ENCODE data around the gene MAP7.

Gene MAP7

DNA sequence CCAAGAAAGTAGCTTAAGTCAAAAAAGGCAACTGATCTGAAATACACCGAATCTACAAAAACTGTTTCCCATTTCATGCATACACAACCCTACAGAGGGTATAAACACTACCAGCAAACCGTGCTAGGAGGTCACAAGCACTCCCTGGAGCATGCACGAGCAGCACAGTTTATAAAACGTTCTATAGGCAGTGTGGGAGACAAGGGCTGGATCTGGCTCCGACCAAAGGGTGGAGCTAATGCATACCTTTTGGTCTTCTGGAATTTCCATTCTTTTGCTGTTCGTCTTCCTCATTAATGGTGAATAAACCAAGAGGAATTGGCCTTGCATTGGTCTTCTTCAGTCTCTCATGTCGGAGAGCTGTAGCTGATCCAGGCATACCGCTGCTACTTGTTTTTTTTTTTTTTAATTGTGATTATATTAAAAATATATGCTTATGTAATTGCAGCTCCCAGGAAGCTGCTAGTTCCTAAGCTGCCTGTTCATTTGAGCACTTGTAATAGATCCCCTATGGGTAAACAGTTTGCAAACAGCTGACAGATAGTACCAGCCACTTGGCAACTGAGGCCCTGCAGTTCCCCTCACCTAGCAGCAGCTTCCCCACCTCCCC, 24.5 kb downstream of the MAP7 start:
- DNase-seq (ENCODE audit: low read depth), result peak; percentile 62
- H3K4me3 ChIP-seq (ENCODE audit: low read length), result no peak overlapping the region
- TF ChIP-seq, protein P1, sequence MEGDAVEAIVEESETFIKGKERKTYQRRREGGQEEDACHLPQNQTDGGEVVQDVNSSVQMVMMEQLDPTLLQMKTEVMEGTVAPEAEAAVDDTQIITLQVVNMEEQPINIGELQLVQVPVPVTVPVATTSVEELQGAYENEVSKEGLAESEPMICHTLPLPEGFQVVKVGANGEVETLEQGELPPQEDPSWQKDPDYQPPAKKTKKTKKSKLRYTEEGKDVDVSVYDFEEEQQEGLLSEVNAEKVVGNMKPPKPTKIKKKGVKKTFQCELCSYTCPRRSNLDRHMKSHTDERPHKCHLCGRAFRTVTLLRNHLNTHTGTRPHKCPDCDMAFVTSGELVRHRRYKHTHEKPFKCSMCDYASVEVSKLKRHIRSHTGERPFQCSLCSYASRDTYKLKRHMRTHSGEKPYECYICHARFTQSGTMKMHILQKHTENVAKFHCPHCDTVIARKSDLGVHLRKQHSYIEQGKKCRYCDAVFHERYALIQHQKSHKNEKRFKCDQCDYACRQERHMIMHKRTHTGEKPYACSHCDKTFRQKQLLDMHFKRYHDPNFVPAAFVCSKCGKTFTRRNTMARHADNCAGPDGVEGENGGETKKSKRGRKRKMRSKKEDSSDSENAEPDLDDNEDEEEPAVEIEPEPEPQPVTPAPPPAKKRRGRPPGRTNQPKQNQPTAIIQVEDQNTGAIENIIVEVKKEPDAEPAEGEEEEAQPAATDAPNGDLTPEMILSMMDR (IDR thresholded peaks at IDR 0.05; ENCODE audit: insufficient read depth, low read depth, low read length, missing control alignments), result peak; percentile 19

GRCh38 chr6:136524936-136525413, 25.2 kb downstream of the MAP7 start:
- no peak overlapping the region for H3K4me3 ChIP-seq (ENCODE audit: low read length)
- TF ChIP-seq, protein P1 (IDR thresholded peaks at IDR 0.05; ENCODE audit: insufficient read depth, low read depth, low read length, missing control alignments), result no peak
- no peak for DNase-seq (ENCODE audit: low read depth)

GRCh38 chr6:136524339-136524935, 25.8 kb downstream of the MAP7 start:
- no peak overlapping the region for H3K4me3 ChIP-seq (ENCODE audit: low read length)
- DNase-seq (ENCODE audit: low read depth), result no peak
- TF ChIP-seq, protein P1 (IDR thresholded peaks at IDR 0.05; ENCODE audit: insufficient read depth, low read depth, low read length, missing control alignments), result no peak

- no peak overlapping the region for H3K4me3 ChIP-seq (ENCODE audit: low read length)
- no peak for DNase-seq (ENCODE audit: low read depth)
- TF ChIP-seq, protein P1 (IDR thresholded peaks at IDR 0.05; ENCODE audit: insufficient read depth, low read depth, low read length, missing control alignments), result no peak
These were observed 27.0 kb downstream of the MAP7 start for GRCh38 chr6:136523196-136523595.

DNA sequence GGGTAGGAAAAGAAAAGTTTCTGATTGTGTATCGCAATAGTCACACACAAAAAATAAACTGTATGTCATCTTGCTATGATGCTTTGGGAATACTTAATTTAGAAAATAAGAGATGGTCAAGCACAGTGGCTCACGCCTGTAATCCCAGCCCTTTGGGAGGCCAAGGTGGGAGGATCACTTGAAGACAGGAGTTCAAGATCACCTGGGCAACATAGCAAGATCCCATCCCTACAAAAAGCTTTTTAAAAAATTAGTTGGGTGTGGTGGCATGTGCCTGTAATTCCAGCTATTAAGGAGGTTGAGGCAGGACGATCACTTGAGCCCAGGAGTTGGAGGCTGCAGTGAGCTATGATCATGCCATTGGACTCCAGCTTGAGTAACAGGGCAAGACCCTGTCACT, 27.6 kb downstream of the MAP7 start:
- TF ChIP-seq, protein P1 (IDR thresholded peaks at IDR 0.05; ENCODE audit: insufficient read depth, low read depth, low read length, missing control alignments), result no peak

DNA sequence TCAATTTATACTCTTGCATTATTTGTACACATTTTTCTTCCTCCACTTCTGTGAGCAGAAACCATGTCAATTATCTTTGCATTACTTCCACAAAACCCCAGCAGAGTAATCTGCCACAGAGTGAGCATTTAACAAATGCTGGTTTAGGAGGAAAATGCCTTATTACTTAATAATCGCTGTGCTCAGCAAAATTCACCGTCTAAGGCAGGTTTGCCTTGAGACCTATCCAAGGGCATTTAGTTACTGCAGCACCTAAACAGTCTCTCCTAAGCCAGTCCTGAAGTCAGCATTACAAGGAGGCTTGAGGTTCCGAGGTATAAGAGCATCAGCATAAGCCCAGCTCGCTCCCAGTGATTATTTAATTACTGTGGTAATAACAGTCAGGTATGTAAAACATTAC, 28.3 kb downstream of the MAP7 start:
- no peak overlapping the region for H3K4me3 ChIP-seq (ENCODE audit: low read length)
- no peak for DNase-seq (ENCODE audit: low read depth)
- TF ChIP-seq, protein P1 (IDR thresholded peaks at IDR 0.05; ENCODE audit: insufficient read depth, low read depth, low read length, missing control alignments), result no peak

More for the DNA sequence above, 27.6 kb downstream of the MAP7 start:
- no peak for DNase-seq (ENCODE audit: low read depth)
- no peak overlapping the region for H3K4me3 ChIP-seq (ENCODE audit: low read length)

DNA sequence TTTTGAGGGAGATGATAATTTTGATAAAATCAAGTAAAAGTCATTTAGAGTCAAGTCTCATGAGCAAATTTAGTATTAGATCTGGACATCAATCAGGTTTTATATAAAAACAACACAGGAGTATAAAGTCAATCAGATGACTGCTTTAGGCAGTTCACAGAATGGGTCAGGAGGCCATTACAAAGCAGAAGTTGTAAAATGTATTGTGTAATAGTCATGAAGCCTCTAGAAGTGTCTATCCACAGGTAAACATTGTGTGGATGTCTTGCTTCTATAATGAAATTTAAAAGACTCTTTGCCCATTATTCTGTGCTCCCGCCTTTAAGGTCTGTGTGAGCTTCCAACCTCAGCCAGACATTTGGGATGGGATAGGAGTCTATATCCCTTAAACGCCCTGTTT, 28.8 kb downstream of the MAP7 start:
- no peak for DNase-seq (ENCODE audit: low read depth)

More for the DNA sequence above, 28.8 kb downstream of the MAP7 start:
- no peak overlapping the region for H3K4me3 ChIP-seq (ENCODE audit: low read length)
- TF ChIP-seq, protein P1 (IDR thresholded peaks at IDR 0.05; ENCODE audit: insufficient read depth, low read depth, low read length, missing control alignments), result no peak

Data from epithelial cell of esophagus (primary cell).